Measurements from ENCODE around the gene LMAN2L. TPM values are rescaled to one million over a fixed set of nuclear protein-coding genes. Genes with fewer than 3 reads are reported as not detected.

The LMAN2L gene
- total and polyA plus RNA-seq, 8 donors, result 1.4 to 17.1 (median 6.0) TPM

- intact Hi-C loops (cut with DNase I; ENCODE audit: low total_unique reads), result no loop called here
- Histone ChIP-seq H3K4me3 (peak overlapping the region in 1 of 4 donors; percentile 21), H3K27ac (peak overlapping the region in 3 of 5 donors; percentile 5 to 72 (median 65)), H3K9me3 (no peaks in the 10 kb centered on the region), H3K4me1 (peaks cover 20 to 64% (median 42%) of the 10 kb centered on the region in 4 donors), H3K27me3 (no peaks in the 10 kb centered on the region), H3K36me3 (peaks cover 0 to 21% (median 0%) of the 10 kb centered on the region in 4 donors)
- WGBS, 5 donors, result 71 to 78% (median 75%) methylated on average over 12 of the region's 12 CpGs
- DNase-seq, result no peak
- TF ChIP-seq POLR2AphosphoS5 (IDR thresholded peaks at IDR 0.05) (no peak), CTCF (IDR thresholded peaks at IDR 0.05) (no peak), POLR2A (IDR thresholded peaks at IDR 0.05) (no peak), EP300 (IDR thresholded peaks at IDR 0.05) (no peak)
These were observed 33.2 kb upstream of the LMAN2L start for GRCh38 chr2:96772903-96773671.

GRCh38 chr2:96771796-96772618 lies 32.1 kb upstream of the LMAN2L start:
- peaks cover 0 to 12% (median 0%) of the 10 kb centered on the region in 4 donors for H3K36me3 ChIP-seq
- H3K4me3 ChIP-seq, result no peak overlapping the region
- no peaks in the 10 kb centered on the region for H3K27me3 ChIP-seq
- WGBS, 5 donors, result 64 to 83% (median 68%) methylated on average over 20 of the region's 20 CpGs
- TF ChIP-seq EP300 (IDR thresholded peaks at IDR 0.05) (no peak), POLR2A (IDR thresholded peaks at IDR 0.05) (no peak), POLR2AphosphoS5 (IDR thresholded peaks at IDR 0.05) (peak in 1 of 3 donors; percentile 48), CTCF (IDR thresholded peaks at IDR 0.05) (peak in 3 of 7 experiments; percentile 6 to 56 (median 34))
- H3K4me1 ChIP-seq, result peaks cover 20 to 75% (median 48%) of the 10 kb centered on the region in 4 donors
- peak overlapping the region in 4 of 5 donors; percentile 29 to 65 (median 54) for H3K27ac ChIP-seq
- peak; percentile 86 to 89 for DNase-seq
- H3K9me3 ChIP-seq, result no peaks in the 10 kb centered on the region
- intact Hi-C loops (cut with DNase I; ENCODE audit: low total_unique reads), result no loop called here

GRCh38 chr2:96770442-96771202 lies 30.8 kb upstream of the LMAN2L start:
- peaks cover 20 to 84% (median 58%) of the 10 kb centered on the region in 4 donors for H3K4me1 ChIP-seq
- no peak overlapping the region for H3K27ac ChIP-seq
- H3K4me3 ChIP-seq, result no peak overlapping the region
- H3K36me3 ChIP-seq, result peaks cover 0 to 13% (median 0%) of the 10 kb centered on the region in 4 donors
- no peak for DNase-seq
- intact Hi-C loops (cut with DNase I; ENCODE audit: low total_unique reads), result no loop called here
- TF ChIP-seq POLR2A (IDR thresholded peaks at IDR 0.05) (no peak), EP300 (IDR thresholded peaks at IDR 0.05) (no peak), CTCF (IDR thresholded peaks at IDR 0.05) (no peak), POLR2AphosphoS5 (IDR thresholded peaks at IDR 0.05) (no peak)
- no peaks in the 10 kb centered on the region for H3K9me3 ChIP-seq
- WGBS, 5 donors, result 86 to 93% (median 89%) methylated on average over 21 to 25 of the region's 25 CpGs
- no peaks in the 10 kb centered on the region for H3K27me3 ChIP-seq

GRCh38 chr2:96769814-96770213 lies 29.9 kb upstream of the LMAN2L start:
- TF ChIP-seq CTCF (IDR thresholded peaks at IDR 0.05) (no peak), EP300 (IDR thresholded peaks at IDR 0.05) (no peak), POLR2AphosphoS5 (IDR thresholded peaks at IDR 0.05) (no peak)
- H3K4me1 ChIP-seq, result peaks cover 20 to 84% (median 63%) of the 10 kb centered on the region in 4 donors
- WGBS, 5 donors, result 52 to 67% (median 66%) methylated on average over 7 of the region's 7 CpGs
- H3K27me3 ChIP-seq, result no peaks in the 10 kb centered on the region
- intact Hi-C loops (cut with DNase I; ENCODE audit: low total_unique reads), result no loop called here
- peaks cover 0 to 13% (median 0%) of the 10 kb centered on the region in 4 donors for H3K36me3 ChIP-seq
- DNase-seq, result peak in 1 of 2 donors; percentile 30
- H3K9me3 ChIP-seq, result no peaks in the 10 kb centered on the region
- no peak overlapping the region for H3K27ac ChIP-seq
- no peak overlapping the region for H3K4me3 ChIP-seq
